ENCODE results near the gene COL15A1.
"Not testable (repeated sequence)": the region's sequence is repeated elsewhere in the genome, so short reads cannot be mapped to it uniquely, and the experiment has no call there.

COL15A1 gene

GRCh38 chr9:99092643-99093491 lies 149.2 kb downstream of the COL15A1 start:
- no peak for DNase-seq

GRCh38 chr9:99093492-99093791 lies 149.7 kb downstream of the COL15A1 start:
- DNase-seq = no peak

- no peak for DNase-seq
These were observed 151.9 kb downstream of the COL15A1 start for GRCh38 chr9:99095565-99095964.

GRCh38 chr9:99096409-99096808 lies 152.7 kb downstream of the COL15A1 start:
- DNase-seq = no peak

- not testable (repeated sequence) for DNase-seq
These were observed 156.3 kb downstream of the COL15A1 start for GRCh38 chr9:99099806-99100585.

GRCh38 chr9:99101271-99101670 lies 157.6 kb downstream of the COL15A1 start:
- DNase-seq = no peak

GRCh38 chr9:99101812-99102211 lies 158.1 kb downstream of the COL15A1 start:
- DNase-seq = no peak

GRCh38 chr9:99103054-99103895 lies 159.6 kb downstream of the COL15A1 start:
- no peak for DNase-seq

GRCh38 chr9:99103901-99104458 lies 160.3 kb downstream of the COL15A1 start:
- DNase-seq = no peak

- DNase-seq = peak; percentile 89
These were observed 160.9 kb downstream of the COL15A1 start, which contains the start of gene TGFBR1 for GRCh38 chr9:99104459-99105151. Gene TGFBR1, plus strand, starts transcription at chr9:99105113. Its CDS starts 93 bp downstream, at chr9:99105206.

GRCh38 chr9:99105152-99106043 lies 161.7 kb downstream of the COL15A1 start:
- peak; percentile 55 for DNase-seq

- DNase-seq = no peak
These were observed 162.3 kb downstream of the COL15A1 start for GRCh38 chr9:99106044-99106375.

- DNase-seq = no peak
These were observed 163.7 kb downstream of the COL15A1 start for GRCh38 chr9:99107421-99107820.

- DNase-seq = no peak
These were observed 164.4 kb downstream of the COL15A1 start for GRCh38 chr9:99108131-99108530.

- DNase-seq = no peak
These were observed 165.8 kb downstream of the COL15A1 start for GRCh38 chr9:99109522-99109921.

GRCh38 chr9:99112750-99113413 lies 169.2 kb downstream of the COL15A1 start:
- no peak for DNase-seq

GRCh38 chr9:99113414-99114048 lies 169.8 kb downstream of the COL15A1 start:
- DNase-seq = no peak

GRCh38 chr9:99114049-99114440 lies 170.3 kb downstream of the COL15A1 start:
- DNase-seq = no peak

GRCh38 chr9:99114846-99115500 lies 171.3 kb downstream of the COL15A1 start:
- no peak for DNase-seq

GRCh38 chr9:99116003-99116411 lies 172.3 kb downstream of the COL15A1 start:
- no peak for DNase-seq

Data from T1000 (cell line).